Stimulated activated CD4-positive, alpha-beta T cell treated with anti-CD3 and anti-CD28 coated beads, Interleukin-15, amount 100 ng/mL, for 1 hour (primary cell): ENCODE results near the gene SLBP.

Experiments
- DNase-seq, 2 donors: peaks; one replicate each; pipeline ENCODE4 v3.0.0-alpha.2; 2020; ENCODE audit warnings: low read depth in 1 of 2, low spot score in 1 of 2

The SLBP gene

DNA sequence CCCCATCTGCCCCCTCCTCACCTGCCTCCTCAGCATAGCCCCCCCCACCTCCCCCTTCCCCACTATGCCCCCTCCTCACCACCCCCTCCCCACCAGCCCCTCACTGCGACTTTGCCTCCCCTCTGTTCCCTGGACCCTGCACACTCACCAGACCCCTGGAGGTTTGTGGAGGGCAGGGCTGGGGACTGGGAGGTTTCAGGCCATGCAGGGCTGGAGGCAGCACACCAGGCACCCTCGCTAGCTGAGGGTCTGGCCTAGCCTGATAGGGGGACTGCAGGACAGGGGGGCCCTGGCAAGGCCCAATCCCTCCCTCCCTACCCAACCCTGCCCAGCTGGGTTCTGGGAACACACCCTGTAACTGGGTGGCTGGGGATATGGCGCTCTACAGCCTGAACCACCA is 37.3 kb upstream of the SLBP start:
- no peak for DNase-seq

DNA sequence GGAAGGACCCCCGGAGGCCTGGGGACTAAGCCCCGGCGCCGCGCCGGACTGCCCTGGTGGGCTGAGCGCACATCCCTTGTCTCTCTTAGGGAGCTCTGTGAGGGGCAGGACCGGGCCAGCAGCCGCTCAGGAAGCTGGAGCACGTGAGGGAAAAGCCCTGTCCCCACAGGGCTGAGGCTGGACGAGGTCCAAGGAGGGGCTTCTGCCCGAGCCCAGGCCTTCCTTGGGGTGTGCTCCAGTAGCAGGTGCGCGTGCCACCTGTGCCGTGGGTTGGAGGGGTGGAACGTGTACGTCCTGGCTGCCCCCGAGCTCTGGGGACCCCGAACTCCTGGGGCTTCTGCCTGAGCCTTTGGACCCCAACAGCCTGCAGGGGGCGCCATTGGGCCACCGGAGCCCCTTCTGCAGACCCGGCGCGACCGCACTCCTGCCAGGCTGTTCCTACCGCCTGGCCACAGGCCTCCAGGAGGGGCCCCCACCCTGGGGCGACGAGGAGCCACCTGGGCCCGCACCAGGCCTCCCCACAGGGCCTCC is 36.4 kb upstream of the SLBP start:
- peak; percentile 60 to 70 for DNase-seq

DNA sequence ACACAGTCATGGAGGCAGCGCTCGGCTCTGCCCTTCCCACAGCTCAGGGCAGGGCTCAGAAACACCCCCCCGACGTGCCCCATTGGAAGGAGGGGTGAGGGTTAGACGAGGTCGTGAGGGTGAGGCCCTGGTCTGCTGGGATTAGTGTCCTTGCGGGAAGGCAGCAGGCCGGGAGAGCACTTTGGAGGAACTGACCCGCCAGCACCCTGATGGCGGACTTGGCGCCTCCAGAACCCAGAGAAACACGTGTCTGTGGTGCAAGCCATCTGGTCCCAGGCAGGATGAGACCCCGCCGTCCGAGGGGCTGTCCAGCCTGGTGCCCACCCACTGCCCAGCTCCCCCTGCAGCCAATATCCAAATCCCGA is 35.5 kb upstream of the SLBP start:
- no peak for DNase-seq

DNA sequence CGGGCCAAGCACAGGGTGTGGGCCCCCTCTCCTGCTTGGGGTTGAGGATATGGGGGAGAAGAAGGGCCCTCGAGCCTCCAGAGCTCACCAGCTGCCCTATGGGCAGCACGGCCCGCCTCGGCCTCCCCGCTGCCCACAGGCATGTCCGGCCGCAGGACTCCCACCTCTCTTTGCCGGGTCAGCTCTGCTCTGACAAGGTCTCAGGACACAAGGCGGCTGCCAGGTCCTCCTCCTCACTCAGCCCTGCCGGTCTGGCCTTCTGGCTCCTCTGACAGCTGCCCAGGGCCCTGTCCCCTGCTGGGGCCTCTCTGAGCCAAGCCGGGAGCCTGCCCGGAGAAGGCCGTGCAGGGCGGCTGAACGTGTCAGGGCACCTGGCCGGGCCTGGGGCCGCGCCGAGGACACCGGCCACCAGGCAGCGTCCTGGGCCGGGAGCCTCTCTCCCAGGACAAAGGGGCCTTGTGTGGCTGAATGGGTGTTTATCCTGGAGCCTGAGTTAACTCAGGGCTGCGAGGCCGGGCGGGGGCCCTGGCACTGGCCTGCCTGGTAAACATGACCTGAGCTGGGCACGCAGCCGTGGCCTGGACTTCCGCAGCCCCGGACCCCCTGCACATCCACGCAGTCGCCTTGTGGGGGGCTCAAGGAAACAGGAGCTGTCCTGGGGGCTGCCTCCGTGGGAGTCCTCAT is 34.9 kb upstream of the SLBP start:
- no peak for DNase-seq

DNA sequence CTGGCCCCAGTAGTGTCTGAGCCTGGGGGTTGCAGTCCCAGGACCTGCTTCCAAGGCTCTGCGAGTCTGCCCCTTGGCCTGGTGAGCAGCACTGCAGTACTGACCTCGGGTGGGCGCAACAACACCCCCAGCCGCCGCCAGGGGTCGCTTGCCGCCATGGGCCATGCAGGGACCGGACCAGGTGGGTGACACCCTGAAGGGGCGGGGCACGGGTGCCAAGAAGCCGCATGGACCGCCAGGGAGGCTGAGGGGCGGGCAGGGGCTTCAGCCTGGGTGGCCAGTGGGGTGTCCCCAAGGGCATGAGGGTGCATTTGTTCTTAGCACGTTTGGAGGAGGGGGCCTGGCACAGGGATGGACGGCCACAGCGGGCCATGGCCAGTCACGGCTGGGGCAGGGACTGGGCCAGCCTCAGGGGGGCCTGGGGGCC is 34.2 kb upstream of the SLBP start:
- peak; percentile 45 to 71 for DNase-seq

DNA sequence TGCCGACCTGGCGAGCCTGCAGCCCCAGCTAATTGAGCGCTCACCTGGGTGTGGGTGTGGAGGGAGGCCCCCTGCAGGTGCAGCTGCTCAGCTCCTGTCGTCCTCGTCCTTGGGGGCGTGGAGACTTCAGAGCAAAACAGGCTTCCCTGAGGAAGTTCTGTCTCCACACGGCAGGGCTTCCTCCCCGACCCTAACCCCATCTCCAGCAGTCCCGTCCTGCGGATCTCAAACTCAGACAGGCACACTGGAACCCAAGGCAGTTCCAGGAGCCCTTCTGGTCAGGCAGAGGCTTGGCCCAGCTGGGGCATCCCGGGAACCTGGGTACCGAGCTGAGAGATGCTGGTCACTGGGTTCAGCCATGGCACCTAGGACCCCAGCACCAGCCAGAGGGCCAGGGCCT is 33.6 kb upstream of the SLBP start:
- no peak for DNase-seq

DNA sequence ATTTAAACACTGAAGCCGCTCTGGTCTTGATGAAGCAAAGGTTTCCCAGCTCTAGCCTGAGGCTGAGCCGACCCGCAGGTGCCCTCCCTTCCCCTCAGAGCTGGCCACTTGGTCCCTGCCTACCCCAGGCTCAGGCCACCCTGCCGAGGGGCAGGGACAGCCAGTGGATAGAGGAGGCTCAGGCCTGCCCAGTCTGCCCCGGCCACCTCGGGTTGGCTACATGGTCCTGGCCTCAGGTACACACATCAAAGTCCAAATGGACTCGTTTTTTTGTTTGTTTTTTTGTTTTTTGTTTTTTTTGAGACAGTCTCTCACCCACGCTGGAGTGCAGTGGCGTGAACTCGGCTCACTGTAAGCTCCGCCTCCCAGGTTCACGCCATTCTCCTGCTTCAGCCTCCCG is 33.0 kb upstream of the SLBP start:
- no peak for DNase-seq

DNA sequence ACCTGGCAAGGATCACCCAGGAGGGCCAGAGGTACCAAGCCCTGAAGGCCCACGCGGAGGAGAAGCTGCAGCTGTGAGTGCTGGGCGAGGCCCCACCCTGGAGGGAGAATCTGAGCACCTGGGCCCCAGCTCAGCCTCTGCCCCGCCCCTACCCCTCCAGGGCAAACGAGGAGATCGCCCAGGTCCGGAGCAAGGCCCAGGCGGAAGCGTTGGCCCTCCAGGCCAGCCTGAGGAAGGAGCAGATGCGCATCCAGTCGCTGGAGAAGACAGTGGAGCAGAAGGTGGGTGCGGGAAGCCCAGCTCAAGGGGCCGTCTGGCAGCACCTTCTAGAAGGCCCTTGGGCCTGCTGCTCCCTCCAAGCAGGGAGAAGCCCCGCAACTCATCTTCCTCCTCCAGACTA is 32.4 kb upstream of the SLBP start:
- DNase-seq, result no peak

DNA sequence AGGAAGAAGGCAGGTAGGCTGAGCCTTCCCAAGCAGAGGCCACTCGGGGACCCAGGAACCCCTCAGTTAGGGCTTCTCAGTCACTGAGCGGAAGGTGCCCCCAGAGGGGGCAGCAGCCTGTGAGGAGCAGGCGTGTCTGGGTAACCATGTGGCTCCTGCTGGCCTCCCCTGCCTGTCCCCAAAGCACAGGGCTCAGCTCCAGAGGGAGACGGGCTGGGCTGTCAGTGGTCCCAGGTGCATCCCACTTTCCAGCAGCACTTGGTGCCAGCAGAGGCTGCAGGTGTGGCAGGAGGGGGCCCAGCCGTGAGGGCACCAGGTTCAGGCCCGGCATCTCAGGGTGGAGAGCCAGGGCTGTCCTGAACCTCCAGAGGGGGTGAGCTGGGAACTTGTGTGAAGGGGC is 31.9 kb upstream of the SLBP start:
- no peak for DNase-seq

DNA sequence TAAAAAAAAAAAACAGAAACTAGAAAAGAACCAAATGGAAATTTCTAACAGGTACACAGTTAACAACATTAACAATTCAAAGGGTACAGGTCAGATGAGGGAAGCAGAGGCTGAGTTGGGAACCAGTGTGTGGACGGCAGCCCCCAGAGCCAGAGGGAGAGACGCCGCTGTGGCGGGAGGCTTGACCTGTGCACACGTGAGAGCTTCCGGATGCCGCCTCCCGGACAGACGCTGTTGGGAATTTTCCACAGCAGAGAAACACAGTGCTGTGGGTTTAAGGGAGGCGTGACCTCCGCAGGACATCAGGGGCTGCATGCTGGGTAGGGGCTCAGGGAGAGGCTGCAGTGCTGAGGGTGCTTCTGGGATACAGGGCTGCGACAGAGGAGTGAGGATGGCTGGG is 31.4 kb upstream of the SLBP start:
- no peak for DNase-seq

DNA sequence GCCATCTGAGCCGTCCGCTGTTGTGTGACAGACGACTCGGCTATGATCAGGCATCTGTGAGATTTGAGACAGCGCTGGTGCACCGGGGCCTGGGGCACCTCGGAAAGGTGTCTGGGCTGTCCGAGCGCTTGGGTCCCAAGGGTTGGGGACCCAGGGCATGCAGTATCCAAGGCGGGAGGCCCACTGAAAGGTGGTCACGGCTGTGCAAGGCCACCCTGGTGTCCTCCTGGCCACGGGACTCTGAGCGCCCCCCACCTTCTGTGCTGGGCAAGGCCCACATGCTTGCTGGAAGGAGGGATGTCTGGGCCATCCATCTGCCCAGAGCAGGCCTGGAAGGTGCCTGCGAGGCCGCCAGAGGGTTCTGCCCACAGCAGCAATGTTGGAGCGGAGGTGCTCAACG is 29.1 kb upstream of the SLBP start:
- DNase-seq, result no peak

DNA sequence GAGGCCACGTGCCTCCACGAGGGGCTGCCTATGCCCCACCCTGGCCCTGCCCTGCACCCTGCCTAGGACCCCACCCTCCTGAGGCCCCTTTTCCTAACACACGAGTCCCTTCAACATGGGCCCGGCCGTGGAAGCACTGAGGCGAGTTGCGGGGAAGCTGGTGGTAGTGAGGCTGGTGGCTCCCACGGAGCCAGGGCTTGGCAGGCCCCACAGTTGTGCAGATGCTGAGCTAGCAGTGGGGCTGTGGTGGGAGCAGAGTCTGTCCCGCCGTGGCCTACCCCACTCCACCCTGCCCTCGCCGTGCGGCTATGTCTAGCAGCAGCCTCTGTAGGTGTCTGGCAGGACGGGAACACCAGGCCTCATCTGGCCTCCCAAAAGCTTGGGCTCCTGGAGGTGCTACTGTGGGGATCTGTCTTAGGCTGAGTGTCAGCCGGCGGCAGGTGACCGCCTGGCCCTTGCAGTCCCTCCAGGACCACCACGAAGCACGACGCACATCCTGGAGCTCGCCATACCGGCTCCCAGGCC is 28.0 kb upstream of the SLBP start:
- DNase-seq, result no peak

DNA sequence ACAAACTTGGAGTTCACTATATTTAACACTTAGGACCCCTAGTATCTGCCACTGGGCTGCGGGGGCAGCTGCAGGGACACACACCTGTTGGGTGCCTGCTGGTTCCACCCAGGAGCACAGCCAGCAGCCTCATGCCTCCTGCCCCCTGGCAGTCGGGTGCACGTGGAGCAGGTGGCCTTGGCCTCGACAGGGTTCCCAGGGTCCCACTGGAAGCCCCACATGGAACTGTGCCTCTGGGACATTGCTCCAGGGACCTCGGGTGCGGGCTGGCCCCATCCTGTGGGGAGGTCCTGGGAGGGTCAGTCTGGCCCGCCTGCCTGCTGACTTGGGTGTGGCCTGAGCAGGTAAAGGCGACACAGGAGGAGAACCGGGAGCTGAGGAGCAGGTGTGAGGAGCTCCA is 27.2 kb upstream of the SLBP start:
- DNase-seq, result no peak

DNA sequence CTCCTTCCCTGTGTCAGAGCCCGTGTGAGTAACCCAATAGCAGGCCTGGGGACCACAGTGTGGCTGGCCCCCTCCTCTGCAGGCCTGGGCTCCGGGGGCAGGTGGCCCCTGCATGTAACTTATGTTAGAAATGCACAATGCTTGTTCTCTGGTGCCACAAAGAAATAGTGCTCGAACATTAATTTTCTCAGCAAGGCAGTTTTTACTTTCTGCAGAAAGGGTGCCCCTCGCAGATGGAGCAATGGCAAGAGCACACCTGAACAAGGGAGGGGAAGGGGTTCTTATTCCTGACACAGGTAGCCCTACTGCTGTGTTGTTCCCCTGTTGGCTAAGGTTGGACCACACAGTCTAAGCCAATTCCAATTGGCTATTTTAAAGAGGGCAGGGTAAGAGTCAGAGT is 26.3 kb upstream of the SLBP start:
- DNase-seq, result no peak

DNA sequence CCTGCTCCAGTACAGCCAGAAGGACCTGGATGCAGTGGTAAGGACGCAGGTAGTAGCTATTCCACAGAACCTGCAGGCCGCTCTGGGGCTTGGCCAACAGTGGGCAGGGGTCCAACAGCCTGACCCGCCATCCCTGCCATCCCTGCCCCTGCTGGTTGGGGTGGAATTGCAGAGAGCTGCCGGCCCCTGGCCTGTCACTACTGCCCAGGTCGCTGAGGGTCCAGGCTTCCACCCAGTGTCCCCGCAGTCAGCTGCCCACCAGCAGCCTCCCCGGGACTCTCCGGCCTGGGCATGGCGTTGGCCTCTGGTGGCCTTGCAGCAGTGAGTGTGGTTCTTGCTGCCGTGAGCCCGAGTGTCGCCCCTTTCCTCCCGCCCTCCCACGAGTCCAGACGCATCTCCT is 25.5 kb upstream of the SLBP start:
- DNase-seq, result no peak

DNA sequence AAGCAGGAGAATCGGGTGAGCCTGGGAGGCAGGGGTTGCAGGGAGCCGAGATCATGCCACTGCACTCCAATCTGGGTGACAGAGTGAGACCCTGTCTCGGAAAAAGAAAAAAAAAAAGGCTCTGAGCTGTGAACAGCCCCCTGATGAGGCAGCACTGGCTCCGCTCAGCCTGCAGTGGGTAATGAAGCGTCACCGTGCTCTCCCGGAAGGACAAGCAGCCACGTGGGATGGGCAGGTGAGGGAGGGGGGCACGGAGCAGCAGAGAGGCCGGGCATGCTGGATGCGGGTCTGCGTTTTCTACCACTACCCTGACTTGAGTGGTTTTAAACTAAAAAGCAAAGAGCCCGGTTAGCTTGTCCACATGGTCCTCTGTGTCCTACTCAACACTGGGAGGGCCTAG is 24.7 kb upstream of the SLBP start:
- DNase-seq, result no peak

DNA sequence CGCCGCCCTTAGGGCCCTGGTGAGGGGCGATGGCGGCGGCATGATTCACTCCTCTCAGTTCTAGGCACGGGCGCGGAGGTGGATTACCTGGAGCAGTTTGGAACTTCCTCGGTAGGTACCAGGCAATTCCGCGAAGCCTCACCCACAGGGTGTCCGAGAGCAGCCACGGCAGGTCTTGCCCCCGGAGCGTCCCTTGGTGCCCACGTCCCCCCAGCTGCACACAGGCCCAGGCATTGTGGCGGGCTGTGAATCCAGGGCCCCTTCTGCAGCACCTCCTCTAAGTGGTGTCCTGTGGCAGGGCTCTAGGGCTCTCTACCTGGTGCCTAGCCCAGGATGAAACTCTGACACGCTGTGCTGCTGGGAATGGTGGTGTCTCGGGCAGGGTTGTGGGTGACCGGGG is 23.1 kb upstream of the SLBP start:
- no peak for DNase-seq

DNA sequence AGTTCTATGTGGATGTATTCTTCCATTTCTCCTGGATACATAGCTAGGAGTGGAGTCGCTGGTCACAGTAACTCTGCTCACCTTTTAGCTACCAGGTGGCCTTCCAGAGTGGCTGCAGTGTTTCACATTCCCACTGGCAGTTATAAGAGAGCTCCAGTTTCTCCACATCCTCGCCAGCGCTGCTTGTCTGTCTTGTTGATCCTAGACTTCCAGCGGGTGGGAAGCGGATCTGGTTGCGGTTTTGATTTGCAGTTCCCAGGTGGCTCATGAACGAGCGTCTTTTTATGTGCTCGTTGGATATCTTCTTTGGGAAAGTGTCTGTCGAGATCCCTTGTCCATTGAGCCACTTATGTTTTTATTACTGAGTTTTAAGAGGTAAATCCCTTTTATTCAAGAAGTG is 20.8 kb upstream of the SLBP start:
- DNase-seq, result no peak

DNA sequence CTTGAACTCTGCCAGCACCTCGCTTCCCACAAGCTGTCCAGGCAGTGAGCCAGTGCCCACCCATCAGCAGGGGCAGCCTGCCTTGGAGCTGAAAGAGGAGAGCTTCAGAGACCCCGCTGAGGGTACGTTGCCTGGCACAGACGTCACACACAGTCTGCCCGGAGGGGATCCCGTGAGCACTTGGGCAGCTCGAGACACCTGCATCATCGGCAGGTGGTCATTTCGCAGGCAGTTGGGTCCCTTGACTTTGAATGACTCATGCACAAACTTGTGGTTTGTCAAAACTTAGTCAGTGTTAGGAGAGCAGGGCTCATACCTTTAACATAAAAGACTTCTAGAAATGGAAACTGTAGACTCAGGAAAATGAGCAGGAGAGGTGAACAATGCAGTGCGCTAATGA is 19.1 kb upstream of the SLBP start:
- no peak for DNase-seq

DNA sequence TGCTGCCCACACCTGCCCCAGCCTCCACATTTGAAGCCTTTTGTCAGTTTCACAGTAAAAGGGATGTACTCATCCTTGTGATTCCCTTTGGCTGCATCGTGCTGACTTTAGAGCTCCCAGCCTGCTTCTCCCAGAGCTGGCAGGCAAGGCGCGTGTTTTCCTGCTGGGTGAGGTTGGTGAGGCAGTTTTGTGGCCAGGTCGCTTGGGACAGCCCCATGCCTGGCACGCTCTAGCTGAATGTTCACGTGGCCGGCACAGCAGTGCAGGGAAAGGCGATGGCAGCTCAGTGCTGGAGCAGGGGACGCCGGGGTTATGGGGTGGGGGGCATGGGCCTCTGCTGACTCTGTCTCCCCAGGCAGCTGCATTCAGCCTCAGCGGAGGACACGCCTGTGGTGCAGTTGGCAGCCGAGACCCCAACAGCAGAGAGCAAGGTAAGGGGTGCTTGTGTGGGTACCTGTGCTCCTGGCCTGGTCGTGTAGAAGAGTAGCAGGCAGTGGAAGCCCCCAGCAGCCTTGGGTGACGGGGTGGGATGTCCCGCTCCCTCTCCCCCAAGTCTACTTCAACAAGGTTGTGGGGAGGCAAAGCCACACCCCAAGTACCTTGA is 18.5 kb upstream of the SLBP start:
- no peak for DNase-seq

DNA sequence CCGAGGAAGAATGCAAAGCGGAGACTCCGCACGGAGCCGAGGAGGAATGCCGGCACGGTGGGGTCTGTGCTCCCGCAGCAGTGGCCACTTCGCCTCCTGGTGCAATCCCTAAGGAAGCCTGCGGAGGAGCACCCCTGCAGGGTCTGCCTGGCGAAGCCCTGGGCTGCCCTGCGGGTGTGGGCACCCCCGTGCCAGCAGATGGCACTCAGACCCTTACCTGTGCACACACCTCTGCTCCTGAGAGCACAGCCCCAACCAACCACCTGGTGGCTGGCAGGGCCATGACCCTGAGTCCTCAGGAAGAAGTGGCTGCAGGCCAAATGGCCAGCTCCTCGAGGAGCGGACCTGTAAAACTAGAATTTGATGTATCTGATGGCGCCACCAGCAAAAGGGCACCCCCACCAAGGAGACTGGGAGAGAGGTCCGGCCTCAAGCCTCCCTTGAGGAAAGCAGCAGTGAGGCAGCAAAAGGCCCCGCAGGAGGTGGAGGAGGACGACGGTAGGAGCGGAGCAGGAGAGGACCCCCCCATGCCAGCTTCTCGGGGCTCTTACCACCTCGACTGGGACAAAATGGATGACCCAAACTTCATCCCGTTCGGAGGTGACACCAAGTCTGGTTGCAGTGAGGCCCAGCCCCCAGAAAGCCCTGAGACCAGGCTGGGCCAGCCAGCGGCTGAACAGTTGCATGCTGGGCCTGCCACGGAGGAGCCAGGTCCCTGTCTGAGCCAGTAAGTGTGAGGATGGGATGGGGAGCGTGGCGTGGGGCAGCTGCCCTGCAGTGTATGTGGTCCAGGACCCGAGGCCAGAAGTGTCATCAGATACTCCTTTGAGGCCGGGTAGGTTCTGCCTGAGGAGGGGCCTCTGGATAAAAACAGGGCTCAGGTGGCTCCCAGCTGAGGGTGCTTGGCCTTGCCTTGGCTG is 16.2 kb upstream of the SLBP start:
- DNase-seq, result no peak
